ENCODE data around the gene CBFA2T2.

The CBFA2T2 gene

DNA sequence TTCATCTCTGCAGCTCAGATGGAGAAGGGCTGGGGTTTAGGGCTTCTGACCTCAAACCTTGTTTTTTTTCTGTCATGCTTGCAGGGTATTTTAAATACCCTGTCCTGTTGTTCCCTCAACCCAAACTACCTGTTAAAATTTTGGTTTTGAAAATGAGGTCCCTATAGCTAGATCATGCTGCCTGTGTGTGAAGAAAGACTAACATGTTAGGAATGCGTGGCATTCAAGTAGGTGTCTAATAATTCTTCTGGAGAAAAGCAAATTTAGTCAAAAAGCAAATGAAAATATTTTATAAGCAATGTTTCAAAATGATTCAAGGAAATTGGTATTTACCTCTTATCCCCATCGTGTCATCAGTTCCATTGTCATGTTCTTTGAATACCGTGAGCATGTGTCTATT, 95.1 kb downstream of the CBFA2T2 start:
- DNase-seq = no peak

GRCh38 chr20:33585413-33585812, 95.5 kb downstream of the CBFA2T2 start:
- no peak for DNase-seq

- DNase-seq = no peak
Observed at GRCh38 chr20:33589059-33589458, 99.2 kb downstream of the CBFA2T2 start.

- DNase-seq = peak; percentile 69
Observed at GRCh38 chr20:33591901-33592300, 102.0 kb downstream of the CBFA2T2 start.

DNA sequence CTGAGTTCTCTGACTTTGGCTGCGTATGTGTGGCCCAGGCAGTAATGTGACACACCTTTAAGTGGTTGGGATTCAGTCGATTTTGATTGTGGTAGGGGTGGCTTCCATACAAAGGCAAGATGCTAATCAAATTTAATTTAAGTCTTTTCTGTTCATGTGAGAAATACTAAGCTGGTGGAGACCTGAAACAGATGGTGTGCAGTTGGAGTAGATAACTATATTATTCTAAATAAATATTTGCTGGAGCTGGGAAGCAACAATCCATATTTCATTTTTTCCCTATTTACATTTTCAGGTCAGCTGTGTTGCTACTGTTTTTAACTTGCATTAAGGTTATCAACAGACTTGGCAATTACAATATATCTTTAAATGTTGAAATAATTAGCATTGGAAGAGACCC, 104.8 kb downstream of the CBFA2T2 start:
- DNase-seq = no peak

GRCh38 chr20:33600414-33600813, 110.5 kb downstream of the CBFA2T2 start:
- no peak for DNase-seq

DNA sequence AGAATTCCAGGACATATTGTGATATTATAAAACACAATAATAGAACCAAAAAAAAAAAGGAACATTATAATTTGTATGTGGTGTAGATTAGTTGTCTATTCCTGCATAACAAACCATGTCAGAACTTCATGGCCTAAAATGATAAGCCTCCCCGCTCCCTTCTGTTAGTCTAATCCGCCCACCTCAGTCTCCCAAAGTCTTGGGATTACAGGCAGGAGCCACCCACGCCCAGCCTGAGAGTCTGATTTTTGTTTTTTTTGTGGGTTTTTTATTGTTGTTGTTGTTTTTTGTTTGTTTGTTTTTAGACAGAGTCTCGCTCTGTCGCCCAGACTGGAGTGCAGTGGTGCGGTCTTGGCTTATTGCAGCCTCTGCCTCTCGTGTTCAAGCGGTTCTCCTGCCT, 111.1 kb downstream of the CBFA2T2 start:
- no peak for DNase-seq

DNA sequence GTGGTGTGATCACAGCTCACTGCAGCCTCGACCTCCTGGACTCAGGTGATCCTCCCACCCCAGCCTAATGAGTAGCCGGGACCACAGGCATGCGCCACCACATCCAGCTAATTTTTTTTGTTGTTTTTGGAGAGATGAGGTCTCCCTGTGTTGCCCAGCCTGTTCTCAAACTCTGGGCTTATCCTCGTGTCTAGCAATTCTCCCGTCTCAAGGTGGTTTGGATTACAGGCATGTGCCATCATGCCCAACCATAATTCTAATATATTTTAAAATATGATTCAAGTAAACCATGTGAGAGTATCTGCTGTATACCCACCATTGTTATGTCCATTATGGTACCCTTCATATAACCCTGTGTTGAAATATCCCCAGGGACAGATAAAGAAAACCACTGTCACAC, 112.0 kb downstream of the CBFA2T2 start:
- DNase-seq = no peak

GRCh38 chr20:33602826-33603590, 113.1 kb downstream of the CBFA2T2 start:
- DNase-seq = no peak

DNA sequence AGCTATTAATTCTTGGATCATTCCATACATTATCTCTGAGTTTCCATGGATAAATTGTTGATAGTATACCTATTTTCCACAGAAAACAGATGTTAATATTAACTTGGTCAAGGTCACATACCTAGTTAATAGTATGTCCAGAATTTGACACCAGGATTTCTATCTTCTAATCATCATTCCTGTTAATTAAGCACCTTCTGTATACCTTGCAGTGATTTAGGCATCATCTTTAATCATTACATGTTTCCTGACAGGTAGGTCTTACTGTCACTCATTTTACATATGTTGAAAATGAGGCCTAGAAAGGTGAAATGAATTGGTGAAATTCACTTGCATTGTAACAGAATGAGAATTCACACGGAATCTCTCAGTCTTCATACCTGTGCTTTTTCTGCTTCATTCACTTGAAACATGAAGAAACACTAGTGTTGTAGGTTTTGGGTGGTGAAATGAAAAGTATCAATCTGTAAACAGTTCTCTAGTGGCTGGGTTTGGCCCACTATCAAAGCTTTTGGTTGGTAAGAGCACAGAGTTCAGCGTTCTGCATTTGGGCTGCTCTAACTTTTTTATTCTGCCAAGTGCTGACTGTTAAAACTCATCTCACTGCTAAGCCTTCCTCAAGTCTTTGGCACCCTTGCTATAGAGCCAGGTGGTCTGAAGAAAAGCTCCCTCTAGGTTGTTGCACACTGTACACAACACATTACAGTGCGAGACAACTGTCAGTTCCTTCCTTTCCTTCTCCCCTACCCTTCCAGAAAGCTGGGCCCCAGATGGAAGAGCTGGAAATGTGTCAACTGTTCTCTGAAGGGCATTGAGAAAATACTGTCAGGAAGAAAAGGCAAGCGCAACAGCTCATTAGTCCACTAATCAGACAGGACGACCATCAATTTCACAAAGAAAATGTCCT, 114.4 kb downstream of the CBFA2T2 start:
- DNase-seq = no peak

DNA sequence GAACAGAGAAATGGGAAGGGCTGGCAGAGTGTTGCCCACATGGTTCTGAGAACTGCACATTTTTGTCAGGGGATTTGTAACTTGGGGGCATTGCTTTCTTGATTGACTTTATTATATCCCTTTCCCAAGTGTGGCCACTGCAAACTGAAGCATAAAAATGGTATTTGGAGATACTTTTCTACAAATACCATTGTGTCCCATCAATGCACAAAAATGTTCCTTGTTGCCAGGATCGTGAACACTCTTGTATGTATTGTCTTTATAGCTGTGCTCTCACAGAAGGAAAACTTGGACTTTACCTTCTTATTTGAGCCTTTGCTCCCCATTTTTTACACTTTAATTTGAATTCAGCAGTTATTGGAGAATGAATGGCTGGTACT, 115.1 kb downstream of the CBFA2T2 start:
- no peak for DNase-seq

DNA sequence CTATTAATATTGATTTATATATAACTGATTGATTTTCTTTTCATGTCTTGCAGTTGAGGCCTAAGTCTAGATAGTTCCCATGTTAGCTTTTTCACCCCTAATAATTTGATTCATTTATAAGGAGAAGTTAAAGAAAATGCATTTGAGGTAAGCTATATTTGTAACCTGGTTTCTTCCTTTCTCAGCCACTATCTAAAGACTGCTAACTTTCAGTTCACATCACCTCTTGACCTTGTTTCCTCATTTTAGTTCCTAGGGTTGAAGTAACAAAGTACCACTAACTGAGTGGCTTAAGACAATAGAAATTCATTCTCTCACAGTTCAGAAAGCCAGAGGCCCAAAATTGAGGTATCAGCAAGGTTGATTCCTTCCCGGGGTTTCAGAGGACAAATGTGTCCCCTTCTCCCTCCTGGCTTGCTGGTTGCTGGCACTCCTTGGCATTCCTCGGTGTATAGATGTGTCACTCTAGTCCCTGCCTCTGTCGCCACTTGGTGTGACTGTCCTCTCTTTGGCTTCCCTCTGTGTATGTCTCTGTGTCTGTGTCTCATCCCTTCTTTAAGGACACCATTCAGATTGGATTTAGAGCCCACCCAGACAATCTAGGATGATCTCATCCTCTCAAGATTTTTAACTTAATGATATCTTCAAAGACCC, 116.3 kb downstream of the CBFA2T2 start:
- no peak for DNase-seq

- no peak for DNase-seq
Observed at GRCh38 chr20:33609504-33609903, 119.6 kb downstream of the CBFA2T2 start.

GRCh38 chr20:33611106-33611505, 121.2 kb downstream of the CBFA2T2 start:
- no peak for DNase-seq

- DNase-seq = no peak
Observed at GRCh38 chr20:33612001-33612400, 122.1 kb downstream of the CBFA2T2 start.

- DNase-seq = no peak
Observed at GRCh38 chr20:33621717-33622400, 132.0 kb downstream of the CBFA2T2 start.

GRCh38 chr20:33622705-33623365, 132.9 kb downstream of the CBFA2T2 start:
- no peak for DNase-seq

- DNase-seq = no peak
Observed at GRCh38 chr20:33624399-33624798, 134.5 kb downstream of the CBFA2T2 start.

- no peak for DNase-seq
Observed at GRCh38 chr20:33626190-33626589, 136.3 kb downstream of the CBFA2T2 start.

DNA sequence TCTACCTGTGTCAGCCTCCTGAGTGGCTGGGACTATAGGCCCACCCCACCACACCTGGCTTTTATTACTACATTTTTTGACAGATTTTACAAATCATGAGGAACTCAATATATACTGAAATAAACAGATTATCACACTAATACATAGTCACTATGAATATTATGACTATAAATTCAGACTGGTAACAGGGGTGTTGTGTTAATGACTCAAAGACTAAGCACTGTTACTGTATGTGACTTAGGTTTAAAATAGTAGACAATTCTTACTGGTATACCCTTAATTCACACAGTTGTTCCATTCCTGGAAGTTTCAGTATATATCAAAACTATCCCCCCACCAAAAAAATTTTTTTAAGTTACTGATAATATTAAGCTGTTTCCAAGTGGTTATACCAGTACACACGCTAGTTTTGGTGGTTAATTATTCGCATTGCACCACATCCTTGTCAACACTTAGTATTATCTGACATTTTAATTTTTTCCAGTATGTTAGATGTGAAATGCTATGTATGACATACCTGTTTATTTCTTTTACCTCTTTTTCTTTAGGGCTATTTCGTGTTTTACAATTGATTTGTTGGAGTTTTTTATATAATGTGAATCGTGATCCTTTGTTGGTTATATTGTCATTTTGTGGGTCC, 137.8 kb downstream of the CBFA2T2 start:
- no peak for DNase-seq

- DNase-seq = no peak
Observed at GRCh38 chr20:33629533-33629932, 139.6 kb downstream of the CBFA2T2 start.

- no peak for DNase-seq
Observed at GRCh38 chr20:33629979-33630378, 140.1 kb downstream of the CBFA2T2 start.
